ENCODE data around the gene CHST11.

Gene CHST11

GRCh38 chr12:104477510-104478390, 21.0 kb downstream of the CHST11 start:
- peak overlapping the region in 1 of 2 donors; percentile 27 for H3K4me3 ChIP-seq (ENCODE audit: low read length in 2 of 2)
- H3K4me1 ChIP-seq (ENCODE audit: control insufficient read depth in 2 of 2, insufficient read depth in 2 of 2, low read length in 2 of 2): peaks cover 7 to 11% of the 10 kb centered on the region in 2 donors
- peak overlapping the region; percentile 38 to 62 for H3K27ac ChIP-seq (ENCODE audit: low read depth in 2 of 2, low read length in 2 of 2)

GRCh38 chr12:104478396-104479122, 21.8 kb downstream of the CHST11 start:
- Histone ChIP-seq H3K27ac (ENCODE audit: low read depth in 2 of 2, low read length in 2 of 2) (peak overlapping the region; percentile 43 to 62), H3K9me3 (ENCODE audit: control insufficient read depth in 2 of 2, low read length in 2 of 2) (no peaks in the 10 kb centered on the region), H3K27me3 (ENCODE audit: control insufficient read depth in 2 of 2, insufficient read depth in 2 of 2, low read length in 2 of 2) (no peaks in the 10 kb centered on the region), H3K9ac (ENCODE audit: low read depth in 1 of 2, low read length in 2 of 2) (no peak overlapping the region), H3K36me3 (ENCODE audit: control insufficient read depth in 2 of 2, insufficient read depth in 2 of 2, low read length in 2 of 2) (no peaks in the 10 kb centered on the region), H3K4me1 (ENCODE audit: control insufficient read depth in 2 of 2, insufficient read depth in 2 of 2, low read length in 2 of 2) (peaks cover 1 to 11% of the 10 kb centered on the region in 2 donors), H3K4me3 (ENCODE audit: low read length in 2 of 2) (peak overlapping the region in 1 of 2 donors; percentile 46)

More at GRCh38 chr12:104477510-104478390, 21.0 kb downstream of the CHST11 start:
- no peaks in the 10 kb centered on the region for H3K9me3 ChIP-seq (ENCODE audit: control insufficient read depth in 2 of 2, low read length in 2 of 2)
- H3K36me3 ChIP-seq (ENCODE audit: control insufficient read depth in 2 of 2, insufficient read depth in 2 of 2, low read length in 2 of 2): no peaks in the 10 kb centered on the region
- peak overlapping the region in 1 of 2 donors; percentile 14 for H3K9ac ChIP-seq (ENCODE audit: low read depth in 1 of 2, low read length in 2 of 2)
- no peaks in the 10 kb centered on the region for H3K27me3 ChIP-seq (ENCODE audit: control insufficient read depth in 2 of 2, insufficient read depth in 2 of 2, low read length in 2 of 2)

GRCh38 chr12:104479123-104479662, 22.4 kb downstream of the CHST11 start:
- Histone ChIP-seq H3K9ac (ENCODE audit: low read depth in 1 of 2, low read length in 2 of 2) (no peak overlapping the region), H3K4me1 (ENCODE audit: control insufficient read depth in 2 of 2, insufficient read depth in 2 of 2, low read length in 2 of 2) (peaks cover 0 to 11% of the 10 kb centered on the region in 2 donors), H3K27ac (ENCODE audit: low read depth in 2 of 2, low read length in 2 of 2) (peak overlapping the region; percentile 43 to 62), H3K36me3 (ENCODE audit: control insufficient read depth in 2 of 2, insufficient read depth in 2 of 2, low read length in 2 of 2) (no peaks in the 10 kb centered on the region), H3K27me3 (ENCODE audit: control insufficient read depth in 2 of 2, insufficient read depth in 2 of 2, low read length in 2 of 2) (no peaks in the 10 kb centered on the region), H3K4me3 (ENCODE audit: low read length in 2 of 2) (peak overlapping the region in 1 of 2 donors; percentile 46), H3K9me3 (ENCODE audit: control insufficient read depth in 2 of 2, low read length in 2 of 2) (no peaks in the 10 kb centered on the region)

- Histone ChIP-seq H3K27ac (ENCODE audit: low read depth in 2 of 2, low read length in 2 of 2) (no peak overlapping the region), H3K36me3 (ENCODE audit: control insufficient read depth in 2 of 2, insufficient read depth in 2 of 2, low read length in 2 of 2) (no peaks in the 10 kb centered on the region), H3K4me3 (ENCODE audit: low read length in 2 of 2) (no peak overlapping the region), H3K9ac (ENCODE audit: low read depth in 1 of 2, low read length in 2 of 2) (no peak overlapping the region), H3K4me1 (ENCODE audit: control insufficient read depth in 2 of 2, insufficient read depth in 2 of 2, low read length in 2 of 2) (peaks cover 0 to 11% of the 10 kb centered on the region in 2 donors), H3K27me3 (ENCODE audit: control insufficient read depth in 2 of 2, insufficient read depth in 2 of 2, low read length in 2 of 2) (no peaks in the 10 kb centered on the region), H3K9me3 (ENCODE audit: control insufficient read depth in 2 of 2, low read length in 2 of 2) (no peaks in the 10 kb centered on the region)
Measured at GRCh38 chr12:104480012-104480411, 23.3 kb downstream of the CHST11 start.

GRCh38 chr12:104480826-104481440, 24.2 kb downstream of the CHST11 start:
- peak overlapping the region in 1 of 2 donors; percentile 14 for H3K27ac ChIP-seq (ENCODE audit: low read depth in 2 of 2, low read length in 2 of 2)
- no peak overlapping the region for H3K4me3 ChIP-seq (ENCODE audit: low read length in 2 of 2)
- H3K36me3 ChIP-seq (ENCODE audit: control insufficient read depth in 2 of 2, insufficient read depth in 2 of 2, low read length in 2 of 2): no peaks in the 10 kb centered on the region
- peaks cover 0 to 11% of the 10 kb centered on the region in 2 donors for H3K4me1 ChIP-seq (ENCODE audit: control insufficient read depth in 2 of 2, insufficient read depth in 2 of 2, low read length in 2 of 2)
- no peaks in the 10 kb centered on the region for H3K27me3 ChIP-seq (ENCODE audit: control insufficient read depth in 2 of 2, insufficient read depth in 2 of 2, low read length in 2 of 2)
- no peak overlapping the region for H3K9ac ChIP-seq (ENCODE audit: low read depth in 1 of 2, low read length in 2 of 2)
- no peaks in the 10 kb centered on the region for H3K9me3 ChIP-seq (ENCODE audit: control insufficient read depth in 2 of 2, low read length in 2 of 2)

GRCh38 chr12:104482113-104482512, 25.4 kb downstream of the CHST11 start:
- Histone ChIP-seq H3K4me3 (ENCODE audit: low read length in 2 of 2) (no peak overlapping the region), H3K36me3 (ENCODE audit: control insufficient read depth in 2 of 2, insufficient read depth in 2 of 2, low read length in 2 of 2) (no peaks in the 10 kb centered on the region), H3K9me3 (ENCODE audit: control insufficient read depth in 2 of 2, low read length in 2 of 2) (no peaks in the 10 kb centered on the region), H3K4me1 (ENCODE audit: control insufficient read depth in 2 of 2, insufficient read depth in 2 of 2, low read length in 2 of 2) (peaks cover 5 to 11% of the 10 kb centered on the region in 2 donors), H3K27ac (ENCODE audit: low read depth in 2 of 2, low read length in 2 of 2) (no peak overlapping the region), H3K27me3 (ENCODE audit: control insufficient read depth in 2 of 2, insufficient read depth in 2 of 2, low read length in 2 of 2) (no peaks in the 10 kb centered on the region), H3K9ac (ENCODE audit: low read depth in 1 of 2, low read length in 2 of 2) (no peak overlapping the region)

- Histone ChIP-seq H3K27me3 (ENCODE audit: control insufficient read depth in 2 of 2, insufficient read depth in 2 of 2, low read length in 2 of 2) (no peaks in the 10 kb centered on the region), H3K27ac (ENCODE audit: low read depth in 2 of 2, low read length in 2 of 2) (no peak overlapping the region)
Measured at GRCh38 chr12:104482748-104483147, 26.0 kb downstream of the CHST11 start.

GRCh38 chr12:104484079-104484478, 27.3 kb downstream of the CHST11 start:
- H3K27ac ChIP-seq (ENCODE audit: low read depth in 2 of 2, low read length in 2 of 2): no peak overlapping the region
- no peaks in the 10 kb centered on the region for H3K27me3 ChIP-seq (ENCODE audit: control insufficient read depth in 2 of 2, insufficient read depth in 2 of 2, low read length in 2 of 2)
- H3K4me1 ChIP-seq (ENCODE audit: control insufficient read depth in 2 of 2, insufficient read depth in 2 of 2, low read length in 2 of 2): peaks cover 7 to 8% of the 10 kb centered on the region in 2 donors
- no peak overlapping the region for H3K4me3 ChIP-seq (ENCODE audit: low read length in 2 of 2)
- H3K36me3 ChIP-seq (ENCODE audit: control insufficient read depth in 2 of 2, insufficient read depth in 2 of 2, low read length in 2 of 2): no peaks in the 10 kb centered on the region
- H3K9ac ChIP-seq (ENCODE audit: low read depth in 1 of 2, low read length in 2 of 2): no peak overlapping the region
- no peaks in the 10 kb centered on the region for H3K9me3 ChIP-seq (ENCODE audit: control insufficient read depth in 2 of 2, low read length in 2 of 2)

More at GRCh38 chr12:104482748-104483147, 26.0 kb downstream of the CHST11 start:
- H3K9ac ChIP-seq (ENCODE audit: low read depth in 1 of 2, low read length in 2 of 2): no peak overlapping the region
- H3K4me1 ChIP-seq (ENCODE audit: control insufficient read depth in 2 of 2, insufficient read depth in 2 of 2, low read length in 2 of 2): peaks cover 8 to 11% of the 10 kb centered on the region in 2 donors
- no peaks in the 10 kb centered on the region for H3K36me3 ChIP-seq (ENCODE audit: control insufficient read depth in 2 of 2, insufficient read depth in 2 of 2, low read length in 2 of 2)
- H3K4me3 ChIP-seq (ENCODE audit: low read length in 2 of 2): no peak overlapping the region
- H3K9me3 ChIP-seq (ENCODE audit: control insufficient read depth in 2 of 2, low read length in 2 of 2): no peaks in the 10 kb centered on the region

GRCh38 chr12:104485651-104486362, 29.1 kb downstream of the CHST11 start:
- no peak overlapping the region for H3K9ac ChIP-seq (ENCODE audit: low read depth in 1 of 2, low read length in 2 of 2)
- peaks cover 7 to 8% of the 10 kb centered on the region in 2 donors for H3K4me1 ChIP-seq (ENCODE audit: control insufficient read depth in 2 of 2, insufficient read depth in 2 of 2, low read length in 2 of 2)
- no peaks in the 10 kb centered on the region for H3K9me3 ChIP-seq (ENCODE audit: control insufficient read depth in 2 of 2, low read length in 2 of 2)
- H3K27ac ChIP-seq (ENCODE audit: low read depth in 2 of 2, low read length in 2 of 2): no peak overlapping the region
- no peaks in the 10 kb centered on the region for H3K27me3 ChIP-seq (ENCODE audit: control insufficient read depth in 2 of 2, insufficient read depth in 2 of 2, low read length in 2 of 2)
- H3K4me3 ChIP-seq (ENCODE audit: low read length in 2 of 2): no peak overlapping the region
- H3K36me3 ChIP-seq (ENCODE audit: control insufficient read depth in 2 of 2, insufficient read depth in 2 of 2, low read length in 2 of 2): no peaks in the 10 kb centered on the region
